NCI-H446 treated with DMSO at 0.1 percent for 48 hours (cell line): Measurements from ENCODE around the gene CDH4.

Source experiments
- DNase-seq: peaks from one replicate; lab custom pipeline; 2025; lab: John Stamatoyannopoulos, UW

The CDH4 gene

GRCh38 chr20:61884571-61885389, 632.7 kb downstream of the CDH4 start:
- DNase-seq = no peak

GRCh38 chr20:61885759-61886715, 634.0 kb downstream of the CDH4 start:
- DNase-seq = no peak

- DNase-seq = no peak
These were observed 634.9 kb downstream of the CDH4 start for GRCh38 chr20:61886721-61887595.

GRCh38 chr20:61887596-61888093, 635.6 kb downstream of the CDH4 start:
- no peak for DNase-seq

GRCh38 chr20:61888101-61888865, 636.2 kb downstream of the CDH4 start:
- DNase-seq = no peak

- no peak for DNase-seq
These were observed 637.6 kb downstream of the CDH4 start for GRCh38 chr20:61889659-61890058.

- no peak for DNase-seq
These were observed 638.1 kb downstream of the CDH4 start for GRCh38 chr20:61890210-61890609.

- DNase-seq = no peak
These were observed 639.4 kb downstream of the CDH4 start for GRCh38 chr20:61891476-61891875.

- DNase-seq = no peak
These were observed 640.0 kb downstream of the CDH4 start for GRCh38 chr20:61891916-61892649.

- no peak for DNase-seq
These were observed 643.0 kb downstream of the CDH4 start for GRCh38 chr20:61895016-61895415.

- no peak for DNase-seq
These were observed 643.6 kb downstream of the CDH4 start for GRCh38 chr20:61895686-61896057.

GRCh38 chr20:61896058-61896961, 644.2 kb downstream of the CDH4 start:
- no peak for DNase-seq

- no peak for DNase-seq
These were observed 645.6 kb downstream of the CDH4 start for GRCh38 chr20:61897401-61898295.

GRCh38 chr20:61898405-61898804, 646.3 kb downstream of the CDH4 start:
- DNase-seq = no peak

GRCh38 chr20:61900011-61900944, 648.2 kb downstream of the CDH4 start:
- DNase-seq = no peak

GRCh38 chr20:61900945-61901293, 648.9 kb downstream of the CDH4 start:
- DNase-seq = no peak
